ENCODE measurements around the gene TLE1. TPM values are rescaled to one million over a fixed set of nuclear protein-coding genes. Genes with fewer than 3 reads are reported as not detected.

The TLE1 gene
- total RNA-seq, 1 donor from 2014 or later = 60.6 TPM

DNA sequence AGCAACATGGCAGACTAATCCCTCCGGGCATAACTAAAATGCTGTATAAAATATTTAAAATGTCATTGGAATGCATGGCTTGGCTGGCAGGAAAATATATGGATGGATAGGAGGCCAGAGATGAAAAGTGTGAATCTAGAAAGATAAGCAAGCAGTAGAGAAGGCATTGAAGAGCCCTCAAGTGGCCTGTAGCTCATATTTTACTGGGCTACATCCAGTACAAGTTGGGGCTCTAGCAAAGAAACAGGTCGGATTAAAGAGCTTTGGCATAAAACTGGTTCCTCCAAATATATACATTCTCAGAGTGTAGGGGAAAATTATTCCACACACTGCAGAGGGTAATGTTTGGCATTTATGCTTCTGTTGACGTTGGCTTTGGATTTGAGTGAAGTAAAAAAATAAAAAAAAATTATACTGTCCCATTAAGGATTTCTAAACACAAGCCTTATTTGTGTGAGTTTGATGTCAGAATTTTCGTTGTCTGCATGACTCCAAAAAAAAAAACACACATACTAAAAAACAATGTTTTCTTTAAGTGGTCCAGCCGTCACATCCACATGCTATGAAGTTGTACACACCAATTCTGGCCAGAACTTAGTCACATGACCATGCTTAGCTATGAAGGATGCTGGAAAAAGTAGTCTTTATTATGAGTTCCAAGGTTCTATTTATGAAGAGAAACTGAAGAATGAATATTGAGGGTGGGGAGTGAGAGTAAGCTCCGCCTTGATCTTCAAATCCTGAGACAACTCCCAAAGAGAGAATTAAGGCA is 147.0 kb downstream of the TLE1 start:
- TF ChIP-seq, protein P1, sequence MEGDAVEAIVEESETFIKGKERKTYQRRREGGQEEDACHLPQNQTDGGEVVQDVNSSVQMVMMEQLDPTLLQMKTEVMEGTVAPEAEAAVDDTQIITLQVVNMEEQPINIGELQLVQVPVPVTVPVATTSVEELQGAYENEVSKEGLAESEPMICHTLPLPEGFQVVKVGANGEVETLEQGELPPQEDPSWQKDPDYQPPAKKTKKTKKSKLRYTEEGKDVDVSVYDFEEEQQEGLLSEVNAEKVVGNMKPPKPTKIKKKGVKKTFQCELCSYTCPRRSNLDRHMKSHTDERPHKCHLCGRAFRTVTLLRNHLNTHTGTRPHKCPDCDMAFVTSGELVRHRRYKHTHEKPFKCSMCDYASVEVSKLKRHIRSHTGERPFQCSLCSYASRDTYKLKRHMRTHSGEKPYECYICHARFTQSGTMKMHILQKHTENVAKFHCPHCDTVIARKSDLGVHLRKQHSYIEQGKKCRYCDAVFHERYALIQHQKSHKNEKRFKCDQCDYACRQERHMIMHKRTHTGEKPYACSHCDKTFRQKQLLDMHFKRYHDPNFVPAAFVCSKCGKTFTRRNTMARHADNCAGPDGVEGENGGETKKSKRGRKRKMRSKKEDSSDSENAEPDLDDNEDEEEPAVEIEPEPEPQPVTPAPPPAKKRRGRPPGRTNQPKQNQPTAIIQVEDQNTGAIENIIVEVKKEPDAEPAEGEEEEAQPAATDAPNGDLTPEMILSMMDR (IDR thresholded peaks at IDR 0.05) = no peak
- Mint-ChIP-seq H3K4me1 (ENCODE audit: unreplicated experiment) (peaks cover 66% of the 10 kb centered on the region), H3K4me3 (ENCODE audit: unreplicated experiment) (no peak overlapping the region), H3K27me3 (ENCODE audit: unreplicated experiment) (no peaks in the 10 kb centered on the region), H3K36me3 (ENCODE audit: unreplicated experiment) (no peaks in the 10 kb centered on the region), H3K9me3 (ENCODE audit: unreplicated experiment) (no peaks in the 10 kb centered on the region), H3K27ac (ENCODE audit: unreplicated experiment) (peak overlapping the region; percentile 62)
- DNase-seq (ENCODE audit: extremely low spot score, unreplicated experiment) = no peak

DNA sequence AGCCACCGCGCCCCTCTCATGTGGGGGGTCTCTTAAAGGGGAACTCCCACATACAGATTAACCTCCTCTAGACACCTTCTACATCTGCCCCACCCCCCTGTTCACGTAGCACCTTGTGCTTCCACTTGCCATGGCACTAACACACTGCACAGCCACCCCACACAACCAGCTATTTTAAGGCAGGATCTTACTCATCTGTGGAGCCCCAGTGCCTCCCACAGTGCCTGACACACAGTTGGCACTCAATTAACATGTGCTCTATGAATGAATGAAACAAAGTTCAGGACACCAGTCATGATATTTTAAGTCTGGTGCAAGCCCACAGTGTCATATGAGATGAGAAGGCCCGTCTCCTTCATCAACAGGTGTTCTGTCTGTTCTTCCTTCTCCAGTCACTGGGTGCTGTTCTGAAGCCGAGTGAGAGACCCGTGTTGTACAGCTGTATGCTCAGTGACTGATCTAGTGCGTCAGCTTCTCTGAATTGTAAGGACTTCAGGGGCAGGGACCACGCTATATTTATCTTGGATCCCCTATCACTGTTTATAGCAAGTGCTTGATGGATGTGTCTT is 149.1 kb downstream of the TLE1 start:
- Mint-ChIP-seq H3K9me3 (ENCODE audit: unreplicated experiment) (no peaks in the 10 kb centered on the region), H3K27me3 (ENCODE audit: unreplicated experiment) (no peaks in the 10 kb centered on the region), H3K27ac (ENCODE audit: unreplicated experiment) (no peak overlapping the region), H3K36me3 (ENCODE audit: unreplicated experiment) (no peaks in the 10 kb centered on the region), H3K4me3 (ENCODE audit: unreplicated experiment) (no peak overlapping the region), H3K4me1 (ENCODE audit: unreplicated experiment) (peaks cover 49% of the 10 kb centered on the region)
- TF ChIP-seq, protein P1 (IDR thresholded peaks at IDR 0.05) = no peak
- DNase-seq (ENCODE audit: extremely low spot score, unreplicated experiment) = no peak

DNA sequence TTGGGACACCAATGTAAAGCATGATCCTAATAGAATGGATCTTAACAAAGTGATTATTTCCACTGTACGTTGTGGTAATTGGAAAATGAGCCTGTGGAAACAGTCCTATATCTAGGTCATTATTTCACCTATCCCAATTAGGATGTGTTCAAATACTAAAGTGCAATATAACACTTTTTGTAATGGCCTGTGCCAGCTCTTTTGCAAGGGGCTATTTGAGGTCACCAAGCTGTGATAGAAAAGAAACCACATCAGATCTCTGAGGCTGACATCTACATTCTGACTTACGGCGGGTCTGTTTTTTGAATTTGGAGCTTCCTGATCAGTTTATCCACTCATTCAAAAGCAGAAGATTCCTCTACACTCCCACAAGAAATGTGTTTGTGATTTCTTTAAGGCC is 150.0 kb downstream of the TLE1 start:
- Mint-ChIP-seq H3K27ac (ENCODE audit: unreplicated experiment) (peak overlapping the region; percentile 70), H3K4me1 (ENCODE audit: unreplicated experiment) (peaks cover 50% of the 10 kb centered on the region), H3K4me3 (ENCODE audit: unreplicated experiment) (no peak overlapping the region), H3K27me3 (ENCODE audit: unreplicated experiment) (no peaks in the 10 kb centered on the region), H3K36me3 (ENCODE audit: unreplicated experiment) (no peaks in the 10 kb centered on the region), H3K9me3 (ENCODE audit: unreplicated experiment) (no peaks in the 10 kb centered on the region)
- TF ChIP-seq, protein P1 (IDR thresholded peaks at IDR 0.05) = no peak
- no peak for DNase-seq (ENCODE audit: extremely low spot score, unreplicated experiment)

DNA sequence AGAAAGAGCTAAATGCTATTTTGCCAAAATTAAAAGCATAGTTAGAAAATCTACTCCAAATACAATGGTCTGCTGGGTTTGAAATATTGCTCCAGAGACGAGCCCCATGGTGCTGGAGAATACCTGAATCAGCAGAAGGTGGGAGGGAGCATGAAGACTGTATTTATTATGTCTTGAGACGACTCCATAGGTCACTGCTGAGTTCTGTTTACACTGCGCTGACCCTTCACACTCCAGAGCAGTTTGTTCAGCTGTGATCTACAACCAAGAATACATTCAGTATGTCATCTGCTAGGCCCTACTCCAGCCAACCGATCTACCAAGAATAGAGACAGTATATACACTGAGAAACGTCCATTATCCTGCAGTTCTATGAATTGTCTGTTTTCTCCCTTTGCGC is 150.5 kb downstream of the TLE1 start:
- TF ChIP-seq, protein P1 (IDR thresholded peaks at IDR 0.05) = no peak
- Mint-ChIP-seq H3K4me3 (ENCODE audit: unreplicated experiment) (no peak overlapping the region), H3K9me3 (ENCODE audit: unreplicated experiment) (no peaks in the 10 kb centered on the region), H3K36me3 (ENCODE audit: unreplicated experiment) (no peaks in the 10 kb centered on the region), H3K4me1 (ENCODE audit: unreplicated experiment) (peaks cover 46% of the 10 kb centered on the region), H3K27me3 (ENCODE audit: unreplicated experiment) (no peaks in the 10 kb centered on the region), H3K27ac (ENCODE audit: unreplicated experiment) (peak overlapping the region; percentile 70)
- DNase-seq (ENCODE audit: extremely low spot score, unreplicated experiment) = no peak

DNA sequence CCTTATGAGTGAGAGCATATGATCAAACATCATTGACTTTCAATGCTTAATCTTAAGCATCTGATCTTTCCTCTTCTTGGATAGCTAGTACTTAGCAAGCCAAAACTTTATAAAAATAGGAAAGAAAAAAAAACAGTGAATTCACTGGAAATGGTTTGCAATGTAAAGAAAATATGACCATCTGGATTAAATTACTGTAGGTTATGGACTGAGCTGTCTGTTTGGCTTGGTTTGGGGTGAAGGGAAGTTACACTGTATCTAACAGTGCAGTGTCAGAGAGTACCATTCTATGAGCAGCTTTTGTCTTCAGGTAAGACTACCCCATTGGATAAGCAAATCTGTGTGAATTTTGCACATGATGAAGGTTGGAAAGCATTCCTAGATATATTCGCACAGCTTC is 151.4 kb downstream of the TLE1 start:
- no peaks in the 10 kb centered on the region for H3K27me3 Mint-ChIP-seq (ENCODE audit: unreplicated experiment)
- DNase-seq (ENCODE audit: extremely low spot score, unreplicated experiment) = no peak
- peak overlapping the region; percentile 70 for H3K27ac Mint-ChIP-seq (ENCODE audit: unreplicated experiment)
- no peak overlapping the region for H3K4me3 Mint-ChIP-seq (ENCODE audit: unreplicated experiment)
- TF ChIP-seq, protein P1 (IDR thresholded peaks at IDR 0.05) = no peak
- H3K36me3 Mint-ChIP-seq (ENCODE audit: unreplicated experiment) = no peaks in the 10 kb centered on the region
- H3K9me3 Mint-ChIP-seq (ENCODE audit: unreplicated experiment) = no peaks in the 10 kb centered on the region
- peaks cover 42% of the 10 kb centered on the region for H3K4me1 Mint-ChIP-seq (ENCODE audit: unreplicated experiment)

All from osteocyte (in vitro differentiated cells).